GM21367 (cell line): Measurements from ENCODE around the gene NKX1-2.

Experiments used
- ATAC-seq: cut with Tn5 transposase; IDR thresholded peaks from one replicate; pipeline ENCODE4 v1.9.1; 2021; ENCODE audit not compliant: unreplicated experiment

The NKX1-2 gene

GRCh38 chr10:124418726-124419501 is 30.9 kb downstream of the NKX1-2 start, which contains the start of gene OAT:
Gene OAT, minus strand, starts transcription at chr10:124418923. Its CDS starts 6,752 bp downstream, at chr10:124412171.
- ATAC-seq, result peak; percentile 93

- peak; percentile 32 for ATAC-seq
Observed at GRCh38 chr10:124417895-124418725, 31.7 kb downstream of the NKX1-2 start.

DNA sequence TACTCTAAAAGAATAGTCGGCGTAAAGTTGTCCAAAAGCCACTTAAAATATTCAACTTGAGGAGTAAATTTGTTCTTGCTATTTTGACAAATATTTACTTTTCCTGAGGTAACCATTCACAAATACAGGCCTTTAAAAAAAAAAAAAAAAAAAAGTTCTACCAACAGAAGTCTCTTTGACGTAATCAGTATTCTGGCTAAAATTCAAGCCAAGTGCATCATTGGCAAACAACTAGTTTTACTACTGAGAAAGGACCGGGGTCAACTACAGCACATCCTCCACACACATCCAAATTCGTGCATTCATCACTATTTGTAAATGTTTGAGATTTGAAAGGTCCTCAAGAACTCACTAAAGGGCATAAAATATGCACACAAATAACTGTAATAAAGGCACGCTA is 33.1 kb downstream of the NKX1-2 start:
- ATAC-seq, result no peak

- ATAC-seq, result no peak
Observed at GRCh38 chr10:124415210-124415609, 34.6 kb downstream of the NKX1-2 start.

GRCh38 chr10:124414076-124414475 is 35.8 kb downstream of the NKX1-2 start:
- ATAC-seq, result no peak

- no peak for ATAC-seq
Observed at GRCh38 chr10:124409696-124410095, 40.1 kb downstream of the NKX1-2 start.

- no peak for ATAC-seq
Observed at GRCh38 chr10:124408357-124408756, 41.5 kb downstream of the NKX1-2 start.

- ATAC-seq, result no peak
Observed at GRCh38 chr10:124407456-124407855, 42.4 kb downstream of the NKX1-2 start.

DNA sequence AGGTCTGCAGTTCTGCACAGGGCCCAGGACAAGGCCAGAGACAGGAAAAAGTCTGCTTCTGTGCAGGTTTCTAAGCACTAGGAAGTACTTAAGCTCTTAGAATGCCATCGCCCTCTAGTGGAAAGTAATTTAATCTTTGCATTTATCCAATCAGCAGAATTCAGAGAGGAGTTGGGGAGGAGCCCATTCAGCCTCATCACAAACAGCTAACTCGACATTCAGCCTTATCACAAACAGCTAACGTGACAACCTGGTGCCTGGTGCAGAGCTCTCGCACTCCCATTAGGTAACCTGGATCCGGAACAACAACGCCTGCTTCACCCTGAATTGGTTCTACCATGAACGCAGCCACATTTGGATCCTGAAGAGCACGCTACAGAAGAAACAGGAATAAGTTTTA is 46.3 kb downstream of the NKX1-2 start:
- ATAC-seq, result peak; percentile 93

GRCh38 chr10:124402273-124402672 is 47.6 kb downstream of the NKX1-2 start:
- no peak for ATAC-seq

DNA sequence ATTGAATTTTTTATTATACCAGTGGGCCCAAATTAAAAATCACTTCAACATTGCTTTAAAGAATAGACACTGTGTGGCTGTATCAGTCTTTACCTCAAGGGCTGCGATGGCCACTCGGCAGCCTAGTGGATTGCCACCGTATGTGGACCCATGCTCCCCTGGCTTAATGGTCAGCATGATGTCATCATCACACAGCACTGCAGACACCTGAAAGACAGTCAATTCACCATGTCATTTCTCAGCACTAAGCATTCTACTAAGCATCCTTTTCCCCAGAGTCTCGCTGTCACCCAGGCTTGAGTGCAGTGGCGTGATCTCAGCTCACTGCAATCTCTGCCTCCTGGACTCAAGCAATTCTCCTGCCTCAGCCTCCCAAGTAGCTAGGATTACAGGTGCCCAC is 48.2 kb downstream of the NKX1-2 start:
- no peak for ATAC-seq
